Stimulated activated CD8-positive, alpha-beta memory T cell treated with anti-CD3 and anti-CD28 coated beads, Interleukin-4, amount 100 ng/mL, for 4 hours (primary cell): Measurements from ENCODE around the gene SLC25A45.
"Not testable (repeated sequence)": the region's sequence is repeated elsewhere in the genome, so short reads cannot be mapped to it uniquely, and the experiment has no call there.

Experiments
- DNase-seq, 2 donors: peaks; one replicate each; pipeline ENCODE4 v3.0.0-alpha.2; 2020; ENCODE audit warnings: low read depth in 2 of 2, low spot score in 1 of 2

Gene SLC25A45

DNA sequence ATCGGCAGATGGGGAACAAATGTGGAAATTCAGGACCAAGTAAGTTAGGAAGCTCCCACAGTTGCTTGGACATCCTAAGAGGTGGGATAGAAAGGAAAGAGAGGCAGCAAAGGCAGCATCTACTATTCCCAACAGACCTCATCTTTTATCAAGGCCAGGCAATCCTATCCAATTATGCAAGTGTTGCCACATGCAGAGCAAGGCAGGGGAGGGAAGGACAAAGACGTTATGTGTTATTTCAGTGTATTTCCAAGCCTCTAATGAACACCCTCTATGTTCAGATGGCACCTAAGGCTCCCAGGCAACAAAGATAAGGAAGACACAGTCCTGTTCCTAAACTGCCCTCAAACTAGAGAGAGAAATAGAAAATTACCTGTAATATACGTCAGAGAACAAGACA lies 18.7 kb downstream of the SLC25A45 start:
- DNase-seq = no peak

GRCh38 chr11:65362966-65363365 lies 19.5 kb downstream of the SLC25A45 start:
- no peak for DNase-seq

DNA sequence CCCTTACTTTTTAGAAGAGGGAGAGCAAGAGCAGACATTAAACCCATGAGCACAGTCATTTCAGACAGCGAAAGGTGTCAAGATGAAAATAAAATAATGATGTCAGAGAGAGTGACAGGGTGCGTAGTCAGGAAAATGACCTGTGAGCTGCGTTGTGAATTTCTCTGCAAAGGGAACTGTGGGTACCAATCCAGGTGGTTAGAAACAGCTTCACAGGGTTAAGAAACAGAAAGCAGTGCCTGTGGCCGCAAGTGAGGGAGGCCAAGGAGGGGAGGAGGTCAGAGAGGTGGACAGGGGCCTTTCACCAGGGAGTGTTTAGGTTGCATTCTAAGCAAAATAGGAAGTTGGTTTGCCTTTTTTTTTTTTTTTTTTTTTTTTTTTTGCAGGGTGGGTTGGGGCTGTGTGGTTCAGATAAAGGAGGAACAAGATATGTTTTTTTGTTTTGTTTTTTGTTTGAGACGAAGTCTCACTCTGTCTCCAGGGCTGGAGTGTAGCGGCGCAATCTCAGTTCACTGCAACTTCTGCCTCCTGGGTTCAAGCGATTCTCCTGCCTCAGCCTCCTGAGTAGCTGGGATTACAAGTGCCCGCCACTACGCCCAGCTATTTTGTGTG lies 20.0 kb downstream of the SLC25A45 start:
- DNase-seq = no peak

GRCh38 chr11:65357856-65358356 lies 24.5 kb downstream of the SLC25A45 start:
- no peak for DNase-seq

GRCh38 chr11:65356394-65356972 lies 26.0 kb downstream of the SLC25A45 start:
- DNase-seq = no peak

- DNase-seq = no peak
Measured at GRCh38 chr11:65355776-65356393, 26.6 kb downstream of the SLC25A45 start.

GRCh38 chr11:65355013-65355775 lies 27.3 kb downstream of the SLC25A45 start:
- DNase-seq = peak; percentile 24 to 52

DNA sequence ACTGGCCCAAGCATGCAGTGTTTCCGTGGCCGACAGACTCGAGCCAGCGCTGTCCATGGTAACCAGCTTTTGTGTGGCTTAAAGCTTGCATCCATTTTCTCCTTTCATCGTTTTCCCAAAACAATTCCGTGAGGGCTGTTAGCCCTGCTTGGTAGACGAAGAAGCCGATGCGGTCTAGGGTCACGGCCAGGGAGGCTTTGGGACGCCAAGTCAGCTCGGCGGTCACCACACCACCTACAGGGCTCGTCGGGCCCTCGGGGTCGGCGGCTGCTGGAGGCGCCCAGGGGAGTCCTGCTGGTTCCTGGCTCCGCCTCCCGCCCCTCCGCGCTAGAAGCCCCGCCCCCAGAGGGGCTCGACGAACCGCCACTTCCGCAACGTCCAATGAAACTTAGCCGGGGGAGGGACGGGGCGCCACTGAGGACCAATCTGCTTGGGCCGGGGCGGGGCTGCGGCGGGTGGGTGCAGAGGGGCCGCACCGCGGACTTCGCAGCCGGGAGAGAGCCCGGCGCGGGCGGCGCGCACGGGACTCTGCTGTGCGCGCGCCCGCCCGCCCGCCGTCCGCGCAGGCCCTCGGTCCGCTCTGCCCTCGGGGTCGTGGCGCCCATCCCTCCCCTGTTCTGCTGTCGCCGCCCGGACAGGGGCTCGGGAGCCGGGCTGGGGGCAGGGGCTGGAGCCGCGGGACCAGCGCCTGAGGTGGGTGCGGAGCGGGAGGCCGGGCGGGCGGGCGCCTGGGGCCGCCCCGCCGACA lies 28.0 kb downstream of the SLC25A45 start, which contains the start of gene TIGD3:
Gene TIGD3 (plus strand): TSS at position 487 of the 748 bp plus-strand sequence. CDS start 1,058 bp downstream, outside the sequence.
- DNase-seq = peak; percentile 94 to 95

DNA sequence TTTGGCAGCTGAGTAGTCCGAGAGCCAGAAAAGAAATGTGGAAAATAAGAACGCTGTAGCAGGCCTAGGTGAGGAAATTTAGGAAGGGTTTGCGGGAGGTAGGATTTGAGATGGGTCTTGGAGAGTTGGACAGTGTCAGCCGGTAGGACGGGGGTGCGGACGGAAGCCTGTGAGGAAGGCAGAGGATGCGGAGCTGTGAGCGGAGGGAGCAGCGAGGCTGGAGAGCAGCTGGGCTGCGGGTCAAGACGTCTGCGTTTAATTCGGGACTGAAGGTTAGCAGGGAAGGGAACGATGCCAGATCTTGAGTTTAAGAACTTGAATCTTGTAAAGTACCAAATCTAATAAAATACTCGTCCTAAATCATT lies 28.6 kb downstream of the SLC25A45 start:
- no peak for DNase-seq

DNA sequence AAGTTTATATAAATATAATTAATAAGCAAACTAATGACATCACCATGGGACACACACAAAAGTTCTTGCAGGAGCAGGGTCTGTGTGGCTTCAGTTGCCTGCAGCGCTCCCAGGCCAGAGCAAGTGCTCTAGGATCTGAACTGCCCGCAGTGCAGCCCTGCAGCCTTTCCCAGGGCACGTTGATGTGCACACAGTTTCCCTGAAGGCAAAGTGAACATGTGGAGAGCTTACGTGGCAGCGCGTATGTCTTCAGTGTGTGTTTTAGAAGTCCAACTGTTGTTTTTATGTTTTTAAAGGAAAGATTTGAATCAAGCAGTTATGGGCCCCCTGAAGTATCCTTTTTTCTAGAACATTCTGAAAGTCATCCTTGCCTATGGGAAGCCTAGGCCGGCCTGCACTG lies 29.1 kb downstream of the SLC25A45 start:
- DNase-seq = no peak

- DNase-seq = no peak
Measured at GRCh38 chr11:65352783-65353182, 29.7 kb downstream of the SLC25A45 start.

- no peak for DNase-seq
Measured at GRCh38 chr11:65351511-65351910, 30.9 kb downstream of the SLC25A45 start.

DNA sequence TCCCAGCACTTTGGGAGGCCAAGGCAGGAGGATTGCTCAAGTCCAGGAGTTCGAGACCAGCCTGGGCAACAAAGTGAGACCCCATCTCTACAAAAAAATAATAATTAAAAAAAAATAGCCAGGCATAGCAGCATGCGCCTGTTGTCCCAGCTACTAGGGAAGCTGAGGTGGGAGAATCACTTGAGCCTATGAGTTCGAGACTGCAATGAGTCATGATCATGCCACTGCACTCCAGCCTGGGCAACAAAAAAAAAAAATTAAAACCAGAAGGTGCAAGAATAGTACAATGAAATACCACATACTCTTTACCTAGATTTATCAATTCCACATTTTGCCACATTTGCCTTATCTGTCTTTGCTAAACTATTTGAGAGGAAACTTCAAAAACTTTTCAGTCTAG lies 40.6 kb downstream of the SLC25A45 start:
- no peak for DNase-seq

DNA sequence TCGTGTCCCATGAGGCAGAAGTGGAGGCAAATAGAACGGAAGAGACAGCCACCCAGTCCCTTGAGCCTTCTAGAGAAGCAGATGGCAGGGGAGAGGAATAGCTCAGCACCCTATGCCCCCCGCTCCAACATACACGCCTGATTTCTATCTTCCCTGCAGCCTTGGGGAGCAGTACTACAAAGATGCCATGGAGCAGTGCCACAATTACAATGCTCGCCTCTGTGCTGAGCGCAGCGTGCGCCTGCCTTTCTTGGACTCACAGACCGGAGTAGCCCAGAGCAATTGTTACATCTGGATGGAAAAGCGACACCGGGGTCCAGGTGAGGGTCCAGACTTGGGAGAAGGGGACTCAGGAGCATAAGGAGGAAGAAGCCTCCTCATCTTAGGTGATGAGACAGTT lies 42.2 kb downstream of the SLC25A45 start:
- DNase-seq = no peak

GRCh38 chr11:65338676-65339075 lies 43.8 kb downstream of the SLC25A45 start:
- DNase-seq = no peak

DNA sequence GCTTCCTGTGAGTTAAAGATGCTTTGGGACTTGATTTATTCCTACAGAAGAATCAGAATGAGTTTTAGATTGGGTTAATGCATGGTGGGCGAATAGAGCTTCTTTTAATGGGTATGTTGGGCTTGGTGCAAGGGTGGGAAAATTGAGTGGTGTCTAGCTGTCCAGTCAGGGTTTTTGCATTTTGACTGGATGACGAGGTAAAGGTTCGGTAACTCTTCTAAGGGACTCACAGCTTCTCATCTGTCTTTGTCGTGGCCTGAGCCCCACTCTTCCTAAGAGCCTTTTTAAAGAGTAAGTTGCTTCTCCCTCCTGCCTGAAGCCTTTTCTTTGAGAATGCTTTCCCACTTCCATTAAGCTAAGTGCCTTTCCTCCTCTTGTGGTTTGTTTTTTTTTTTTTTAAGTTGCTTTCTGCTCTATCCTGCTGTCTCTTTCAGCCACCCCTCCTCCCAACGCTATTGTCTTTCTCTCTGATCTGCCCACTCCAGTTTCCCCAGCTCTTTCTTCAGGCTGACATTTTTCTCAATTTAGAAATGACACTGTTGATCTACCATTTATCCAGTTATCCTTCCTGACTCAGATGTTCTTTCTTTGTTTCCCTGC lies 47.6 kb downstream of the SLC25A45 start:
- DNase-seq = no peak

DNA sequence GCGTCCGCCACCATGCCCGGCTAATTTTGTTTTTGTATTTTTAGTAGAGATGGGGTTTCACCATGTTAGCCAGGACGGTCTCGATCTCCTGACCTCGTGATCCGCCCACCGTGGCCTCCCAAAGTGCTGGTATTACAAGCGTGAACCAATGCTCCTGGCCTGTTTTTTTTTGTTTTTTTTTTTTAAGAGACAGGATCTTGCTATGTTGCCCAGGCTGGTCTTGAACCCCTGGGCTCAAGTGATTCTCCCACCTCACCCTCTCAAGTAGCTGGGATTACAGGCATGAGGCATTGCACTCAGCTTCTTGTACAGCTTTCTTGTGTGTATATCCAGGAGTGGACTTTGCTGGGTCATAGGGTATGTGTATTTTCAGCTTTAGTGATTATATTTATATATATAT lies 49.9 kb downstream of the SLC25A45 start:
- DNase-seq = not testable (repeated sequence)

GRCh38 chr11:65330544-65330943 lies 51.9 kb downstream of the SLC25A45 start:
- no peak for DNase-seq

DNA sequence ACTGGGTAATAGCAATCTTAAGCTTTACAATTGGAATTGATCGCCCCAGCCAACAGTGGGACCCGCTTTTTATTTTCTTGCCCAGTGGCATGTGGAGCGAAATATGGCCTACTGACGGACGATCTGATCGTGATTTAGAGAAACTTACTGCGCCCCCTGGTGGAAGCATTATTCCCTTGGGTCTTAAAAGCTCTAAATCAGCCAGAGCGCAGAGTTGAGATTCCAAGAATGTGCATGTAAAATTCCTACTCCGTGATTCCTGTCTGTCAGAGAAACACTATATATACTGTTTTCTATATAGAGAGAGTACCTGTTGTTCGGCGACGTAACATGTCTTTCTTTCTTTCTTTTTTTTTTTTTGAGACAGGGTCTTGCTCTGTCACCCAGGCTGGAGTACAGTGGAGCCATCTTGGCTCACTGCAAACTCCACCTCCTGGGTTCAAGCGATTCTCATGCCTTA lies 52.5 kb downstream of the SLC25A45 start:
- peak; percentile 57 to 83 for DNase-seq

DNA sequence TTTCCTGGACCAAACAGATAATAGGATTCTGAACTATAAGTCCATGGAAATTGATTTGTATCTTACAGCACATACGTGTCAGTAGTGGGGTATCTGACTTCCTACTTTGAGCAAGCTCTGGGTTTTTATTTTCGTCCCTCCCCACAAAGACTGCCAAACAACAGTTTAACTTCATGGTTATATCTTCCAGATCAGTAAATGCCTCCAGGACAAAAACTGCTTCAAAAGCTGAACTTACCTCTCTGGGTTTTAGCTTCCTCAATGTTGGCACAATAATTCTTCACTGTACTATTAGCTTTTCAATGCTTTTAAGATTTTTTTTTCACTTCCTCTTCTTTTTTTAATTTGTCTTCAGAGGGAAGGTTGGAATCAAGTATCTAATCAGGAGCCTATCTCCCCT lies 53.0 kb downstream of the SLC25A45 start:
- DNase-seq = no peak

DNA sequence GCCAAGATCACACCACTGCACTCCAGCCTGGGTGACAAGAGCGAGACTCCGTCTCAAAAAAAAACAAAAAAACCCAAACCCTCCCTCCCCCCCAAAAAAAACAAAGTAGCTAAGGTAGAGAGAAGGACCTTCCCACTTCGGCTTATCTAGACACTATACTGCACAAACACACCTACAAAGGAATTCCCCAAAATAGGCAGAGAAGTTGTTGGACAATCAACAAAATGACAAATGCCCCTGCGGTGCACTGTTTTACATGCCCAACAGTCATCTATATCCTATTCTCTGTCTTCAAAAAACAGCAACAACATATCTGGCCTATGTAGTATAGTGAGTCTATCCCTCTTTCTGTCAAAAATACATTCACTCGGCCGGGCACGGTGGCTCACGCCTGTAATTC lies 55.4 kb downstream of the SLC25A45 start:
- no peak for DNase-seq
